HepG2 (cell line): ENCODE measurements around the gene APBB3. TPM values are rescaled to one million over a fixed set of nuclear protein-coding genes. Genes with fewer than 3 reads are reported as not detected.

ENCODE experiments used
- AHDC1 ChIP-seq: sonication (generic); formaldehyde crosslinking; IDR thresholded peaks from 2 replicates; pipeline ENCODE4 v1.5.1; 2020; ENCODE audit warnings: mild to moderate bottlenecking, missing genetic modification reagents, borderline replicate concordance
- CEBPB ChIP-seq: IDR thresholded peaks from 2 replicates; pipeline ENCODE4 v1.6.1; 2011; ENCODE audit warnings: low read depth, low read length, improper control_type of control experiment, borderline replicate concordance
- FOXA3 ChIP-seq: IDR thresholded peaks from 2 replicates; pipeline ENCODE4 v1.6.1; 2016; ENCODE audit warnings: missing genetic modification reagents, missing compliant biosample characterization
- IRF2 ChIP-seq: IDR thresholded peaks from 2 replicates; pipeline ENCODE4 v1.6.1; 2018; ENCODE audit warnings: missing genetic modification reagents, missing compliant biosample characterization
- IRX3 ChIP-seq: sonication (generic); formaldehyde crosslinking; IDR thresholded peaks from 2 replicates; pipeline ENCODE4 v1.8.1; 2023; ENCODE audit warnings: mild to moderate bottlenecking, low read depth, missing genetic modification reagents, borderline replicate concordance
- KDM2A ChIP-seq: sonication (generic); formaldehyde crosslinking; IDR thresholded peaks from 2 replicates; pipeline ENCODE4 v1.4.0; 2020; ENCODE audit warnings: low read depth, missing genetic modification reagents, borderline replicate concordance
- KLF9 ChIP-seq: IDR thresholded peaks from 2 replicates; pipeline ENCODE4 v1.6.1; 2016; ENCODE audit warnings: low read depth
- MIER2 ChIP-seq: IDR thresholded peaks from 2 replicates; pipeline ENCODE4 v1.6.1; 2016; ENCODE audit warnings: missing biosample characterization, missing genetic modification reagents
- MIXL1 ChIP-seq: IDR thresholded peaks from 2 replicates; pipeline ENCODE4 v1.6.1; 2016
- MXD3 ChIP-seq: IDR thresholded peaks from 2 replicates; pipeline ENCODE4 v1.6.1; 2016; ENCODE audit warnings: mild to moderate bottlenecking, missing biosample characterization, missing genetic modification reagents
- NFATC3 ChIP-seq: sonication (generic); formaldehyde crosslinking; IDR thresholded peaks from 2 replicates; pipeline ENCODE4 v1.5.1; 2020; ENCODE audit warnings: mild to moderate bottlenecking, missing genetic modification reagents
- PBX3 ChIP-seq: sonication (generic); formaldehyde crosslinking; IDR thresholded peaks from 2 replicates; pipeline ENCODE4 v1.8.1; 2023; ENCODE audit warnings: missing genetic modification reagents, inconsistent platforms, borderline replicate concordance
- PITX1 ChIP-seq: sonication (generic); formaldehyde crosslinking; IDR thresholded peaks from 2 replicates; pipeline ENCODE4 v1.5.1; 2020; ENCODE audit warnings: mild to moderate bottlenecking, missing genetic modification reagents
- ZC3H4 ChIP-seq: sonication (generic); formaldehyde crosslinking; IDR thresholded peaks from 2 replicates; pipeline ENCODE4 v1.4.0; 2020; ENCODE audit warnings: missing genetic modification reagents, borderline replicate concordance
- ZNF317 ChIP-seq: sonication (generic); formaldehyde crosslinking; IDR thresholded peaks from 2 replicates; pipeline ENCODE4 v1.5.0; 2020; ENCODE audit warnings: mild to moderate bottlenecking, missing genetic modification reagents
- ZNF337 ChIP-seq: sonication (generic); formaldehyde crosslinking; IDR thresholded peaks from 2 replicates; pipeline ENCODE4 v1.5.1; 2020; ENCODE audit warnings: missing genetic modification reagents, low read depth, mild to moderate bottlenecking, borderline replicate concordance
- ZNF589 ChIP-seq: sonication (generic); formaldehyde crosslinking; conservative IDR thresholded peaks from 2 replicates; pipeline ENCODE4 v1.8.0; 2022; ENCODE audit warnings: mild to moderate bottlenecking, moderate library complexity, missing genetic modification reagents
- ZNF597 ChIP-seq: sonication (generic); formaldehyde crosslinking; IDR thresholded peaks from 2 replicates; pipeline ENCODE4 v1.5.0; 2020; ENCODE audit warnings: missing genetic modification reagents
- ZNF598 ChIP-seq: sonication (generic); formaldehyde crosslinking; IDR thresholded peaks from 2 replicates; pipeline ENCODE4 v1.5.1; 2020; ENCODE audit warnings: mild to moderate bottlenecking, missing genetic modification reagents, borderline replicate concordance
- ZNF740 ChIP-seq: sonication (generic); formaldehyde crosslinking; IDR thresholded peaks from 2 replicates; pipeline ENCODE4 v1.4.0; 2020; ENCODE audit warnings: missing genetic modification reagents
- ZSCAN20 ChIP-seq: sonication (generic); formaldehyde crosslinking; IDR thresholded peaks from 2 replicates; pipeline ENCODE4 v1.4.0; 2020; ENCODE audit warnings: missing genetic modification reagents, mild to moderate bottlenecking, borderline replicate concordance
- polyA plus RNA-seq, 8 experiments: library from polyadenylated mRNA; depleted of rRNA in 3 of 8; stranded (reverse) in 7 of 8; unstranded in 1 of 8; fragments of >200 nt; fragmentation: Illumina TruSeq in 4 of 8; extraction: Trizol in 4 of 8; gene quantifications; 2 replicates each; pipeline versions ENCODE4 v1.2.1 to v1.2.3, GENCODE V29; 2011 to 2016; ENCODE audit warnings: low read depth in 4 of 8, missing spikeins in 1 of 8, mixed read lengths in 1 of 8; ENCODE audit not compliant: insufficient read depth in 1 of 8
- total RNA-seq, 5 experiments: library from RNA; depleted of rRNA; stranded (reverse); fragments of >200 nt; fragmentation: Illumina TruSeq; extraction: Trizol; gene quantifications; 2 replicates each; pipeline ENCODE4 v1.2.3, GENCODE V29; 2016; ENCODE audit warnings: low read depth in 1 of 5

APBB3 gene
- total and polyA plus RNA-seq, 2 of the 13 experiments (the other 11 are each of a cell fraction or from before 2014, with no cell fraction given): 0.38 to 0.78 TPM

GRCh38 chr5:140557136-140557805 is 7.1 kb downstream of the APBB3 start, which contains the start of gene SRA1 (continued):
- peak; percentile 66; the same call in 1 of the 2 replicates for TF ChIP-seq KLF9 (CRISPR knock-in tag)
- TF ChIP-seq CEBPB: 0 out of 2 replicates have a peak, but pooled peaks have one; percentile 20
- TF ChIP-seq NFATC3: no peak
- 0 out of 2 replicates have a peak, but pooled peaks have one; percentile 33 for TF ChIP-seq FOXA3 (CRISPR knock-in tag)
- peak; percentile 67; the same call in 1 of the 2 replicates for TF ChIP-seq MIXL1
- TF ChIP-seq MIER2 (CRISPR knock-in tag): peak; percentile 54; the same call in 1 of the 2 replicates
- peak; percentile 99 for TF ChIP-seq KDM2A (CRISPR knock-in tag)
- no peak for TF ChIP-seq ZNF740 (CRISPR knock-in tag)
- no peak for TF ChIP-seq ZC3H4 (CRISPR knock-in tag)
- TF ChIP-seq ZNF337: no peak
- TF ChIP-seq AHDC1 (CRISPR knock-in tag): peak; percentile 17; the same call in 1 of the 2 replicates
- TF ChIP-seq MXD3: peak; percentile 90
- TF ChIP-seq IRF2 (CRISPR knock-in tag): peak; percentile 77
- no peak; the same call in 1 of the 2 replicates for TF ChIP-seq PBX3 (CRISPR knock-in tag)
- peak; percentile 79 for TF ChIP-seq ZNF317
- peak; percentile 49; the same call in 1 of the 2 replicates for TF ChIP-seq PITX1
- 0 out of 2 replicates have a peak, but pooled peaks have one; percentile 51 for TF ChIP-seq ZNF589 (CRISPR knock-in tag)
- 0 out of 2 replicates have a peak, but pooled peaks have one; percentile 23 for TF ChIP-seq IRX3 (CRISPR knock-in tag)
- peak; percentile 44; the same call in 1 of the 2 replicates for TF ChIP-seq ZSCAN20 (CRISPR knock-in tag)
- TF ChIP-seq ZNF598 (CRISPR knock-in tag): peak; percentile 36; the same call in 1 of the 2 replicates
- no peak for TF ChIP-seq ZNF597
